Measurements from ENCODE around the gene SHB. TPM values are rescaled to one million over a fixed set of nuclear protein-coding genes. Genes with fewer than 3 reads are reported as not detected.

Gene SHB
- total RNA-seq, 1 donor from 2014 or later, result 20.9 TPM

DNA sequence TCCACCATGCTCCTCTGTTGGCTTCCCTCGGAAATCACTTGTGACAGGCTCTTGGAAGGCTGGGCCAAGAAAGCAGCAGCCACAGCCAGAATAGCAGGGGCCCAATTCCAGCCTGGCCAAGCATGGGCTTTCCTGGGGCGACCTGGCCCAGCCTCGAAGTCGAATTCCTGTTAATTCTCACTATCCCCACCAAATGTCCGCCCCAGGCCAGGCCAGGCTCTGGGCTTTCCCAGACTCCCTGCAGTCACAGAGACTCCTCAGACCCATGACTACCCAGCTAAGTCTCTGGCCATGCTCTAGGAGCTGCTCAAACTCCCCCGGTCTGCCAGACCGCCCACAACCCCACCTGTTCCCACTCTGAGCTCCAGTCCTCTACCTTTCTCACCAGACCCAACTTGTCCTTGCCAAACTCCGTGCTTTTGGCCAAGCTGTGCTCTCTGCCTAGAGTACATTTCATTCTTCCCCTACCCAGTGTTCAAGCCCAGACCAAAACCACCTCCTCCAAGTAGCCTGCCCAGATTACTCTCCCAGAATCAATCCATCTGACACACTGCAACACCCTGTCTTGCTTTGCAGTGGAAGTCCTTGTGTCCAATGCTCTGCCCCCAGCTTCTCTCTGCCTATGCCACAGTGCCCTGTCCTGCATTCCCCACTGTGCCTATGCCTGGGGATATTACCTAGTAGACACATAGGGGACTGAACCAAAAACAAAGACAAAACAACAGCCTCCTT is 26.2 kb downstream of the SHB start:
- Histone ChIP-seq H3K9me3 (no peaks in the 10 kb centered on the region), H3K36me3 (no peaks in the 10 kb centered on the region), H3K4me1 (peaks cover 78% of the 10 kb centered on the region), H3K27ac (no peak overlapping the region), H3K27me3 (no peaks in the 10 kb centered on the region), H3K4me3 (no peak overlapping the region)
- no peak for DNase-seq (ENCODE audit: extremely low spot score in 2 of 2)
- intact Hi-C loops (cut with DNase I), result no loop called here
- TF ChIP-seq, protein P1, sequence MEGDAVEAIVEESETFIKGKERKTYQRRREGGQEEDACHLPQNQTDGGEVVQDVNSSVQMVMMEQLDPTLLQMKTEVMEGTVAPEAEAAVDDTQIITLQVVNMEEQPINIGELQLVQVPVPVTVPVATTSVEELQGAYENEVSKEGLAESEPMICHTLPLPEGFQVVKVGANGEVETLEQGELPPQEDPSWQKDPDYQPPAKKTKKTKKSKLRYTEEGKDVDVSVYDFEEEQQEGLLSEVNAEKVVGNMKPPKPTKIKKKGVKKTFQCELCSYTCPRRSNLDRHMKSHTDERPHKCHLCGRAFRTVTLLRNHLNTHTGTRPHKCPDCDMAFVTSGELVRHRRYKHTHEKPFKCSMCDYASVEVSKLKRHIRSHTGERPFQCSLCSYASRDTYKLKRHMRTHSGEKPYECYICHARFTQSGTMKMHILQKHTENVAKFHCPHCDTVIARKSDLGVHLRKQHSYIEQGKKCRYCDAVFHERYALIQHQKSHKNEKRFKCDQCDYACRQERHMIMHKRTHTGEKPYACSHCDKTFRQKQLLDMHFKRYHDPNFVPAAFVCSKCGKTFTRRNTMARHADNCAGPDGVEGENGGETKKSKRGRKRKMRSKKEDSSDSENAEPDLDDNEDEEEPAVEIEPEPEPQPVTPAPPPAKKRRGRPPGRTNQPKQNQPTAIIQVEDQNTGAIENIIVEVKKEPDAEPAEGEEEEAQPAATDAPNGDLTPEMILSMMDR (IDR thresholded peaks at IDR 0.05), result no peak
- TF ChIP-seq POLR2AphosphoS5 (IDR thresholded peaks at IDR 0.05; ENCODE audit: insufficient read depth in 1 of 2, low read depth in 1 of 2), result no peak
- TF ChIP-seq POLR2A (IDR thresholded peaks at IDR 0.05), result no peak

DNA sequence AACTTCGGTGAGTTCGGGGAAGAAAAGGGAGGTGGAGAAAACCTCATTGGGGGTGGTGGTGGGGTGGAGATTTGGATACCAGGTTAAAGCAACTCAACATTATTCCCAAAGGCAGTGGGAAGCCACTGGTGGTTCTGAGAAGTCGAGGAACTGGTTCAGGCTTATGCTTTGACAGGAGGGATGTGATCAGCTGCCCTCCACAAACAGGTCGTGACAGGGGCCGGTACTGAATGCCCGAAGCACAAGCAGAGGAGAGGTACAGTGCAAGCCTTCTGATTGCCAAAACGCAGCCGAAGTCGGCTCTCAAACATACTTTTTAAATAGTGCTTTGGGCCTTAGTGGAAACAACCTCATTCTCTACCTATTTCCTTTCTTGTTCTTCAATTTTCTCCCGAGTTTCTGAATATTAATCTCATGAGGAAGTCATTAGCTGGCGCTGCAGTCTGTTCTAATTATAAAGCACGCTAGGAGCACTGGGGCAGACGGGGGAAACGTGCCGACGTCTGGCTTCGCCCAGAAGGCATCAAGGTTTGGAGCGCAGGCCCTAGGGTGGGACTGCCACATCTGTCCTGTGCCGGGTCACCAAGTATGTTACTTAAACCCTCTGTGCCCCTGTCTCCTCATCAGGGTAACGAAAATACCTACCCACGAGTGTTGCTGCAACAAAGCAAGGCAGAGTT is 27.3 kb downstream of the SHB start:
- no peak for DNase-seq (ENCODE audit: extremely low spot score in 2 of 2)
- intact Hi-C loops (cut with DNase I), result no loop called here
- H3K4me1 ChIP-seq, result peaks cover 78% of the 10 kb centered on the region
- H3K27ac ChIP-seq, result no peak overlapping the region
- no peaks in the 10 kb centered on the region for H3K36me3 ChIP-seq
- no peaks in the 10 kb centered on the region for H3K27me3 ChIP-seq
- TF ChIP-seq, protein P1 (IDR thresholded peaks at IDR 0.05), result no peak
- no peaks in the 10 kb centered on the region for H3K9me3 ChIP-seq
- no peak overlapping the region for H3K4me3 ChIP-seq

DNA sequence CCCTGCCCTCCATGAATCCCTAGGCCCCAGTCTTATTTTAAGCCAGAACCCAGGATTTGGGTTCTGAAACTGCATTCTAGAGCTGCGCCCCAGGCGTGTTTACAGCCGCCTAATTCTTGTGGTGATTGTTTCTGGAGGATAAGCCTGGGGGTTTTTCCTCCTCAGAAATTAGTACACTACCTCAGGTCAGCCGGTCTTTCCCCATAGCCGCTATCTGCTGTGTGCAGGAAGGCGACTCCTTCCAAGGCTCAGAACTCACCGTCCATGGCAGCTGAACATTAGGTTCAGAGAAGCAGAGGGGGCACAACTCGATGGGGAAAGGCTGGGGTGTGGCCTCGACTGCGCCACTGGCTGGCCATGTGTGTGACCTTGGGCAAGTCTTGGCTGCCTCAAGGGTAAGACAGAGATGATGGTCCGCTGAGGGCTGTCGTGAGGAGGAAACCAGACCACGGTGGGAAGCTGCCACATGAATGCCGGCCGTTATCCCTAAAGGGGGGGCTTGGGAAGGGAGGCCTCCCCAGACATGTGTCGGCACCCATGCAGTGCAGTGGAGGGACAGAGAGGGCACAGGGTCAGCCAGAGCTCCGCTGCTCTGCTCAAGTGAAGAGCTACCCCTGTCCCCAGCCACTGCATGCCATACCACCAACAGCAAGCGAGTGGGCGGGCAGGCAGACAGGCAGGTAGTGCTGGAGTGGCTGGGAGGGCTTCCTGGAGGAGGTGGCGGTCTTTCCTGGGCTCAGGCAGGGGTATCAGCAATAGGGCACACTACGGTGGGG is 28.9 kb downstream of the SHB start:
- Histone ChIP-seq H3K36me3 (no peaks in the 10 kb centered on the region), H3K27ac (no peak overlapping the region), H3K9me3 (no peaks in the 10 kb centered on the region), H3K4me3 (no peak overlapping the region), H3K4me1 (peaks cover 85% of the 10 kb centered on the region), H3K27me3 (no peaks in the 10 kb centered on the region)
- TF ChIP-seq, protein P1 (IDR thresholded peaks at IDR 0.05), result no peak
- no peak for TF ChIP-seq POLR2A (IDR thresholded peaks at IDR 0.05)
- no peak for TF ChIP-seq POLR2AphosphoS5 (IDR thresholded peaks at IDR 0.05; ENCODE audit: insufficient read depth in 1 of 2, low read depth in 1 of 2)
- DNase-seq (ENCODE audit: extremely low spot score in 2 of 2), result no peak
- intact Hi-C loops (cut with DNase I), result no loop called here

DNA sequence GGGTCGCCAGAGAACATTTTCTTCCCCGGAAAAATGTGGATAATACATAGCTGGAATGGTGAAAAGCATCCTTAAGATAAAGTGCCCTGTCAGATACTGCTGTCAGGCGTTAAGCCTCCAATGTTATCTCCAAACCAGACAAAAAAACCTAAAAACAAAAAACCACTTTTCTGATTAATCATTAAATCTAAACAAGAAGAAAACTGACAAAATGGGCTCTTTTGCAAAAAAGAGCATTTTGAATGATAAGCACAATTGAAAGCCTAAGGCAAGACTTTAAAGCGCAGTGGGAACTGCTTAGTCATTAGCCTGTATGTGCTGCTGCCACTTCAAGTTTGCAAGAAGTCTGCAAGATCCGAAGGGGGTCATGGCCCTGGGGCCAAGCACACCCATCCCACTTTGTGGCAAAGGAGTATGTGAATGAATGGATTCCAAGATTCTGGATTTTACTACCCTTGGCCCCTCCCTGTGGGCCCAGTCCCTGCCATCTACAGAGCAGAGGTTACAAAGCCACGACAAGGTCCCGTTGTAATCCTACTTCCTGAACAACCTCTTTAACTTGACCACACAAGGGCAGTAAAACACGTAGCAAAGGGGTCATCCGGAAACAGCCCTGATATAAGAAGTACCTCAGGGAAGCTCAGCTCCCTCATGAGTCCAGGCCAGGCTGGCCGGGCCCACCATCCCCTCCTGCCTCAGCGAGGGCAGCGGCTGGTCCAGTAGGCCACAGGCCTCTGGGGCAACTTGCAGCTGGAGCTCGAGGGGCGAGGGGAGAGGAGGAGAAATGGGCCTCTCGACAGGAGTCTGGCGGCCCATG is 29.7 kb downstream of the SHB start:
- DNase-seq (ENCODE audit: extremely low spot score in 2 of 2), result no peak
- Histone ChIP-seq H3K36me3 (no peaks in the 10 kb centered on the region), H3K27me3 (no peaks in the 10 kb centered on the region), H3K27ac (no peak overlapping the region), H3K9me3 (no peaks in the 10 kb centered on the region), H3K4me1 (peaks cover 81% of the 10 kb centered on the region), H3K4me3 (no peak overlapping the region)
- TF ChIP-seq, protein P1 (IDR thresholded peaks at IDR 0.05), result no peak
- TF ChIP-seq POLR2A (IDR thresholded peaks at IDR 0.05) (no peak), POLR2AphosphoS5 (IDR thresholded peaks at IDR 0.05; ENCODE audit: insufficient read depth in 1 of 2, low read depth in 1 of 2) (no peak)
- intact Hi-C loops (cut with DNase I), result no loop called here
